NCI-H2107 treated with DMSO at 0.1 percent for 48 hours (cell line): ENCODE data around the gene DNM2.
A peak's percentile ranks its signal among the peaks of the same experiment; 100 is the strongest.
"Not testable (repeated sequence)": the region's sequence is repeated elsewhere in the genome, so short reads cannot be mapped to it uniquely, and the experiment has no call there.

Experiments used
- DNase-seq: peaks from one replicate; lab custom pipeline; 2025; ENCODE audit not compliant: unreplicated experiment; lab: John Stamatoyannopoulos, UW

Gene DNM2

GRCh38 chr19:10856899-10857298 is 139.0 kb downstream of the DNM2 start:
- DNase-seq, result not testable (repeated sequence)

GRCh38 chr19:10858204-10858828 is 140.4 kb downstream of the DNM2 start:
- DNase-seq, result no peak

- no peak for DNase-seq
Observed at GRCh38 chr19:10861103-10861651, 143.3 kb downstream of the DNM2 start.

DNA sequence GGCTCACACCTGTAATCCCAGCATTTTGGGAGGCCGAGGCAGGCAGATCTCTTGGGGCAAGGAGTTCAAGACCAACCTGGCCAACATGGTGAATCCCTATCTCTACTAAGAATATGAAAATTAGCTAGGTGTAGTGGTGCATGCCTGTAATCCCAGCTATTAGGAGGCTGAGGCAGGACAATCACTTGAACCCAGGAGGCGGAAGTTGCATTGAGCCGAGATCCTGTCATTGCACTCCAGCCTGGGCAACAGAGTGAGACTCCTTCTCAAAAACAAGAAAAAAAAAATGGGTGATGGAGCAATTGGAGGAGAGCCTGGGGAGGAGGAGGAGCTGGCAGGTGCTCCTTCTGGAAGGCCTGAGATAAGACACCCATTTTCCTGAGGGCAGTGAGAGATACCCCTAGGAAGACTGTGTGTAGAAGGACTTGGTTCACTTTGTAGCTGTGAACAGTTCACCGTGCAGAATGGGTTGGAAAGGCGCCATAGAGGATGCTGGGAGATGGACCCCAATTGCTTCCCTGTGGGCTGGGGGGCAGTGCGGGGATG is 144.8 kb downstream of the DNM2 start:
- DNase-seq, result no peak

GRCh38 chr19:10863107-10863717 is 145.3 kb downstream of the DNM2 start:
- no peak for DNase-seq

DNA sequence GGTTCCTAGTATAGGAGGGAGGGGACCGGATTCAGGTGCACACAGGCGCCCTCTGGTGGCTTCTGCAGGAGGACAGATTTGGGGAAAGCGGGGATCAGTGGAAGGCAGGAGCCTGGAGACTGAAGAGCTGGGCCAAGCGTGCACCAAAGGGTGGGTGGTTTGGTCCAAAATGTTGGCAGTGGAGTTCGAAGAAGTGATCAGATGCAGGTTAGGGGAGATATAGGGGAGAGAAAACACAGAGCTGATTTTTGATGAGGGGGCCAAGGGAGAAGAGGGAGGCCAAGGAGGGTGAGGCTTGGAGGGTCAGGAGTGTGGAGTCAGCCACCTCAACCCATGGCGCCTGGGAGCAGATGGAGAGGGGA is 146.6 kb downstream of the DNM2 start:
- peak; percentile 61 for DNase-seq

- DNase-seq, result no peak
Observed at GRCh38 chr19:10866495-10866894, 148.6 kb downstream of the DNM2 start.

DNA sequence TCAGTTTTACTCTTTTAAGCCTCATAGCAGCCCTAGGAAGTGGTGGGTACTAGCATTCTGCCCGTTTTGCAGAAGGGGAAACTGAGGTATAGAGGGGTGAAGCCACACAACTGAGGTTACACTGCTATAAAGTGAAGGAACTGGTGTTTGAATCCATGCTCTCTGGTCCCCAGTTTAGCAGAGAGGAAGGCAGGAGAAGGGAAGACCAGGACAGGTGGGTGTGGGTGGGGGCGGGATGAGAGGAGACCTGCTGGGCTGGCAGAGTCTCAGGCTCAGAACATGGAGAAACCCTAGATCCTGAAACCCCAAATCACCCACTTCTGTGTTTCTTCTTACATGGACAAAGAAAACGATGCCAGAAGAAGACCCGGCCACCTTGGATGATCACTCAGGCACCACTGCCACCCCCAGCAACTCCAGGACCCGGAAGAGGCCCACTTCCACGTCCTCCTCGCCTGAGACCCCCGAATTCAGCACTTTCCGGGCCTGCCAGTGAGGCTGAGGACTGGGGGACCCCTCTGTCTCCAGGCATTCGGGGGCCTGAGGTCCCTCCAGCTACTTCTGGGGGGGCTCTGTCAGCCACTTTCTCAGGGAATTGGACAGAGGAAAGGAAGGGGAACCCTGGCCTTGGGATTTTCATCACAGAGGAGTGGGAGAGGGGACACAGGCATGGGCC is 151.1 kb downstream of the DNM2 start:
- DNase-seq, result no peak

GRCh38 chr19:10869872-10870311 is 152.0 kb downstream of the DNM2 start:
- not testable (repeated sequence) for DNase-seq

GRCh38 chr19:10870501-10870954 is 152.6 kb downstream of the DNM2 start:
- no peak for DNase-seq

DNA sequence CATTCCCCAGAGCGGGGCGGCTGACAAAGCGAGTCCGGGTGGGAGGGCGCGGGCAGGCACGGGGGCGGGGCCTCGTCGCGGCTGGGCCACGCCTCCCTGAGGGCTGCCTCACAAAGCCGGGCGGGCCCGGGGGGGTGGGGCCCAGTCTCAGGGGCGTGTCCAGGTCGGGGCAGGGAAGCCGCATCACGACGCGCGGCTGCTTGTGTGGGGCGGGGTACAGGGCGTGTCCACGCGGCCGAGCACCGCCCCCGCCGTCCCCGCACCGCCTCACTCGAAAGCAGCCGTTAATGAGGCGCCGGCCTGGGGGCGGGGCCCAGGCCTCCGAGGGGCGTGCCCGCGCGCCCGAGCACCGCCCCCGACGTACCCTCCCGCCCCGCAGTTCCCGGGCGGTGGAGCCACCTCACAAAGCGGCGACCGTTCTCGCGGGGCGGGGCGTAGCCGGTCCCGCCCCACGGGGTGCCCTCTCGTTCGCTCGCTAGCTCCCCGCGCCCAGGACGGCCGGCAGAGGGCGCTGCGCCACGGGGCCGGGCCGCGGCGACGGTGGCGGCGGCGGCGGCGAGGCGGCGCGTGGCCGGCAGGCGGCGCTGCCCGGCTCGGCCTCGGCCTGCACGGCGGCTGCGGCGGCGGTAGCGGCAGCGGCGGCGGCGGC is 153.2 kb downstream of the DNM2 start, which contains the start of gene CARM1:
Gene CARM1 (plus strand): TSS at position 599 of the 649 bp plus-strand sequence. CDS start 150 bp downstream, outside the sequence.
- DNase-seq, result peak; percentile 91

DNA sequence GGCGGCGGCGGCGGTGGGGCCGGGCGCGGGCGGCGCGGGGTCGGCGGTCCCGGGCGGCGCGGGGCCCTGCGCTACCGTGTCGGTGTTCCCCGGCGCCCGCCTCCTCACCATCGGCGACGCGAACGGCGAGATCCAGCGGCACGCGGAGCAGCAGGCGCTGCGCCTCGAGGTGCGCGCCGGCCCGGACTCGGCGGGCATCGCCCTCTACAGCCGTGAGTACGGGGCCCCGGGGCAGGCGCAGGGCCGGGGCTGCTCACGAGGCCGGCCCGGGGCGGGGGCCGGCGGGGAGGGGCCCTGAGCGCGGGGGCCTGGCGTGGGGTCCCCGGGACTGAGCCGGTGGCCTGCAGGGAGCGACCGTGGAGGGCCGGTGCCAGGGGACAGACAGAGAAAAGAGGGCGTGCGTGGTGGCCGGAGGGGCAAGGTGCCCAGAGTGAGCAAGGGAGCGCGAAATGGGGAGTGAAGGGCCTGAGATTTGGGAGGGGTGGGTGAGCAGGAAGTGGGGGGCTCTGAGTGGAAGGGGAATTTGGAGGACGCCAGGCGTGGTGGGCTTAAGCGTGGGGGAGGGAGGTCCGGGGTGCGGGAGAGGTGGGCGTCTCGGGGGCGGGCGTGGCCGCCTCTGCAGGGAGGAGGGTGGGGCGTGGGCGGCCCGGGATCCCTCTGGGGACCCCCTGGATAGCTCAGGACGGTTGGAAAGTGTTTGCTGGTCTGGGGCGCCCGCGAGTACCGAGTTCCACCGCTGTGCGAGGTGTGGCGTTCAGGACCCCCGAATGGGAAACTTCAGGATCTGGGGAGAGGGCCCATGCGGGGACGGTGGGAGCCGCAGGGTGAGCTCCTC is 154.0 kb downstream of the DNM2 start:
- no peak for DNase-seq

GRCh38 chr19:10872546-10873107 is 154.7 kb downstream of the DNM2 start:
- no peak for DNase-seq

GRCh38 chr19:10874024-10874423 is 156.1 kb downstream of the DNM2 start:
- DNase-seq, result no peak

DNA sequence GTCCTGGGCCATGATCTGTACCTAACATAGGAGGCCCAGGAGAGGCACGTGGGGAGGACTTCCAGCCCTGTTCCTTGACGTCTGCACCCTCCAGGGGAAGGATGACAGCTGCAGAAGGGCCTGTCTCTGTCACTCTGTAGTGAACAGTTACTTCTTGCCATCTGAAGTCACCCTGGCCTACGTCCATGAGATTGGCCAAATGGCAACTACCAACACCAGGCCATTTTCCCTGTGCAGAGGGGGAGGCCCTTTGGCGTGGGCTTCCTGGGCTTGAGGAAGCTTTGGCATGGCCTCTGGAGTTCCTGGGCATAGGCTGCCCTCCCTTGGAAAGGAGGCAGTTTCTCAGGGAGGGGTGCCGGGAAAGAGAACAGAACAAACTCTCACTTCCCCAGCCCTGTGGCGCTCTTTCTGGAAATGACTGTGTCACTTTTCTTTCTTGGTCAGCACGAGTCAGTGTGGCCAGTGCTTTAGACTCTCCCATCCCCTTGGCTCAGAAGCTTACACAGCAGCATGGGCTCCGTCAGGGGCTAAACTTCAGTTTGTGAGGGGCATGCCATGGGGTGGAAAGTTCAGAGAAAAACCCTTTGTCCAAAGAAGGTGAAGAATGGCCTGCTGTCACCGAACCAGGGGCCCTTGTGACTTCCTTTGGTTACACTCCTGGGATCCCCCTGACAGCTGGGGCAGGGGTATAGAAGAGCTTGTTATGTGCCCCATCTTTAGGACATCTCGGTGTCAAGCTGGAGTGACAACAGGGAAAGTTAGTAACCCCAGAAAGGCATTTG is 158.8 kb downstream of the DNM2 start:
- DNase-seq, result no peak

DNA sequence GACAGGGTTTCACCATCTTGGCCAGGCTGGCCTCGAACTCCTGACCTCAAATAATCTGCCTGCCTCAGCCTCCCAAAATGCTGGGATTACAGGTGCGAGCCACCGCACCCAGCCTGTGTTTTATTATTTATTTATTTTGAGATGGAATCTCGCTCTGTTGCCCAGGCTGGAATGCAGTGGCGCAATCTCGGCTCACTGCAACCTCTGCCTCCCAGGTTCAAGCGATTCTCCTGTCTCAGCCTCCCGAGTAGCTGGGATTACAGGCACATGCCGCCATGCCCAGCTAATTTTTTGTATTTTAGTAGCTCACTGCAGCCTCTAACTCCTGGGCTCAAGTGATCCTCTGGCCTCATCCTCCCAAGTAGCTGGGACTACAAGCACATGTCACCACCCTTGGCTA is 159.7 kb downstream of the DNM2 start:
- DNase-seq, result not testable (repeated sequence)

- DNase-seq, result no peak
Observed at GRCh38 chr19:10878253-10878652, 160.4 kb downstream of the DNM2 start.
